ENCODE measurements around the gene PLEKHM3.

PLEKHM3 gene

DNA sequence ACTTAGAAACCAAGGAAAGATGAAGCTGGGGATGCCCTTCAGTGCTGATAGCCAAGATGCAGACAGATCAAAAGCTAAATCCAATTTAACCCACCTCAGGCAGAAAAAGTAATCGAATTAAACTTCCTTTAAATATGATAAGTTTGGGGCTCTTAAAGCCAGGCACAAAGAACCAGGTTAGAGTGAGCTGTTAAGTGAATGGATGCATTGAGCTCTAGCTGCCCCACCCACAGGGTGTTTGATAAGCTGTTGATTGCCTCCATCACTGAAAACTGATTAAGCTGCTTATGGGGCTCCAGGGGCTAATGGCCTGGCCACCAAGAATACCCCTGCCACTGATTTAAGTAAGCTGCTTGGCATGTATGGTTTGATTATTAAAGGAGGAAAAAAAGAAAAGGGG, 119.8 kb downstream of the PLEKHM3 start:
- no peak for TF ChIP-seq CTCF (IDR thresholded peaks at IDR 0.05; ENCODE audit: low read depth, low read length)
- DNase-seq (ENCODE audit: low read depth in 2 of 2), result no peak
- H3K4me3 ChIP-seq (replicated peaks in 1 of 2; ENCODE audit: low read depth in 2 of 2, low read length in 2 of 2), result no peak overlapping the region

- no peak for DNase-seq (ENCODE audit: low read depth in 2 of 2)
- TF ChIP-seq CTCF (IDR thresholded peaks at IDR 0.05; ENCODE audit: low read depth, low read length), result no peak
- no peak overlapping the region for H3K4me3 ChIP-seq (replicated peaks in 1 of 2; ENCODE audit: low read depth in 2 of 2, low read length in 2 of 2)
Observed at GRCh38 chr2:207903236-207903635, 122.1 kb downstream of the PLEKHM3 start.

GRCh38 chr2:207902821-207903220, 122.5 kb downstream of the PLEKHM3 start:
- peak; percentile 11 to 53 for DNase-seq (ENCODE audit: low read depth in 2 of 2)
- no peak overlapping the region for H3K4me3 ChIP-seq (replicated peaks in 1 of 2; ENCODE audit: low read depth in 2 of 2, low read length in 2 of 2)
- no peak for TF ChIP-seq CTCF (IDR thresholded peaks at IDR 0.05; ENCODE audit: low read depth, low read length)

DNA sequence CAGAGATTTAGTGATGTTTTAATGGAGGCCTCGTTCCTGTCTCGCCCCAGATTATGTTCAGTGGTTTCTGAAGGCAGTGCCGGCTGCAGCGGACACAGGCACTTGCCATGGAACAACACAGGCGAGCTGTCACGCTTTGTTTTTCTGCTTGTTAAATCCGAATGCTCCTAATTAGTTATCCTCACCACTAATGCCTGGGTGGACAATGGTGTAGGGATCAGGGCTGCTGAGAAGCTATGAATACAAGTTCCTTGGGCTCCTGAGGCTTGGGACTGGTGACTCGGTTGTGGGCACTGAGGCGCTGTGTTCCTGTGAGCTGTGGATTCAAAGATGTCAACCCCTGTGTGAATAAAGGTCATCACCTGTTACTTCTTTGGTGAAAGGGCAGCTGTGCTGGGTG, 123.5 kb downstream of the PLEKHM3 start:
- no peak for DNase-seq (ENCODE audit: low read depth in 2 of 2)
- no peak for TF ChIP-seq CTCF (IDR thresholded peaks at IDR 0.05; ENCODE audit: low read depth, low read length)
- no peak overlapping the region for H3K4me3 ChIP-seq (replicated peaks in 1 of 2; ENCODE audit: low read depth in 2 of 2, low read length in 2 of 2)

- no peak overlapping the region for H3K4me3 ChIP-seq (replicated peaks in 1 of 2; ENCODE audit: low read depth in 2 of 2, low read length in 2 of 2)
- no peak for TF ChIP-seq CTCF (IDR thresholded peaks at IDR 0.05; ENCODE audit: low read depth, low read length)
- DNase-seq (ENCODE audit: low read depth in 2 of 2), result no peak
Observed at GRCh38 chr2:207901401-207901800, 123.9 kb downstream of the PLEKHM3 start.

DNA sequence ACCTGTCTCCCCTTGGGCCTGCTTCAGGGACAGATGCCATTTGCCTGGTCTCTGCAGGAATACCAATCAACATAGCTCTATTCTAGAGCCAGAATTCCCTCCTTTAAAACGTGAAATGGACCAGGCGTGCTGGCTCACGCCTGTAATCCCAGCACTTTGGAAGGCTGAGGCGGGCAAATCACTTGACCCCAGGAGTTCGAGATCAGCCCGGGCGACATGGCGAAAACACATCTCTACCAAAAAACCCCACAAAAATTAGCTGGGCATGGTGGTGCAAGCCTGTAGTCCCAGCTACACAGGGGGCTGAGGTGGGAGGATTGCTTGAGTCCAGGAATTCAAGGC, 127.0 kb downstream of the PLEKHM3 start:
- no peak for TF ChIP-seq CTCF (IDR thresholded peaks at IDR 0.05; ENCODE audit: low read depth, low read length)
- no peak for DNase-seq (ENCODE audit: low read depth in 2 of 2)

DNA sequence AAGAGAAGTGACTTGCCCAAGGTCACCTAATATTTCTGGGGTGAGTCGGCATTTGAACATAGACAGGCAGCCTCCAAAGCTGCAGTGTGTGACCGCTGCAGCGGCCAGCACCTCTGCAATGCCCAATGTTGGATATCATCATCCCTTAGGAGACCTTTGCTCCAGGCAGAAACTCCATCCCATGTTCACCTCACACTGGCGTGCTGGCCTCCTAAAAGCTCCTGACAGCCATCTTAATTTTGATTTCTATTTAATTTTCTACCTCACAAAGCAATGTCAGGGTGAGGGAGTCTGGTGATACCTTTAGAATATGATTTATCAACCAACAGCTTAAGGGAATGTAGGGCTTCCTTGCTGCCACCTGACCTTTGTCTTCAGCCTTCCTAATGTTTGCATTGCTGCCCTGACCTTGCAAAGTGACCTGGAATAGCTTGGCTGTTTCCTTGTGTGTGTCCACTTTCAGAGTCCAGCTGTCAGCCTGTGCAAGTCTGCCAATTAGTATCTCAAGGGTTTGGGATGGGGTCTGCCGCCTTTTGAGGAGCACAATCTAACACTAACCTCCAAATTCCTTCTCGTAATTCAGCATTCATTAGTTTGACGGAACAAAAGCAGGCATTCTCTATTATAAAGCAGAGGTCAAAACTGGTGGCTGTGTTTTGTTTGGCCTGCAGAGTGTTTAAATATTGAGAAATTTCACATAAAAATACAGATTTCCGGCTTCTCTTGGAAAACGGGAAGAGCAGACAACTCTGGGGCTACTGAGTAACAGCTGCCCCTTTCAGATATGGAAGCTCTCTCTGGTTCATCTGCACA, 127.6 kb downstream of the PLEKHM3 start:
- no peak for TF ChIP-seq CTCF (IDR thresholded peaks at IDR 0.05; ENCODE audit: low read depth, low read length)
- no peak for DNase-seq (ENCODE audit: low read depth in 2 of 2)
- H3K4me3 ChIP-seq (replicated peaks in 1 of 2; ENCODE audit: low read depth in 2 of 2, low read length in 2 of 2), result no peak overlapping the region

More for the DNA sequence above, 127.0 kb downstream of the PLEKHM3 start:
- no peak overlapping the region for H3K4me3 ChIP-seq (replicated peaks in 1 of 2; ENCODE audit: low read depth in 2 of 2, low read length in 2 of 2)
